Measurements from ENCODE around the gene TFF3. TPM values are rescaled to one million over a fixed set of nuclear protein-coding genes. Genes with fewer than 3 reads are reported as not detected.

Gene TFF3
- total and polyA plus RNA-seq, 2 experiments from 2014 or later = 84.4 to 589 TPM

DNA sequence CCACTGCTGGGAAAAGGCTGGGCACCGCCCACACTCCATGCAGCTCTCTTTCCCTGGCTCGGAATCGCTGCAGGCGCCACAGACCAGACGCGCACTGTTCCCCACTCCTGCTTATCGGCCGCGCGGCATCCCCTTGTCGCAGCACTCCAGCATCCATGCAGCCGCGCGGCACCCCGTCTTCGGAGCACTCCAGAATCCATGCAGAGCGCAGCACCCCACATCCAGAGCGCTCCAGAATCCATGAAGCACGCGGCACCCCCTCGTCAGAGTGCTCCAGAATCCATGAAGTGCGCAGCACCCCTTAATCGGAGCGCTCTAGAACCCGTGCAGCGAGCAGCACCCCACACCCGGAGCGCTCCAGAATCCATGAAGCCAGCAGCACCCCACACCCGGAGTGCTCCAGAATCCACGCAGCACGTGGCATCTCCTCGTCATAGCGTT, 9.5 kb downstream of the TFF3 start:
- no peaks in the 10 kb centered on the region for H3K36me3 ChIP-seq (replicated peaks; ENCODE audit: insufficient read depth, low read depth)
- H3K4me3 ChIP-seq = no peak overlapping the region
- H3K9me2 ChIP-seq (replicated peaks; ENCODE audit: insufficient read depth) = no peaks in the 10 kb centered on the region
- H3K4me1 ChIP-seq (ENCODE audit: insufficient read depth) = peaks cover 11% of the 10 kb centered on the region
- H3K79me2 ChIP-seq = no peaks in the 10 kb centered on the region
- no peak for DNase-seq (ENCODE audit: low spot score)
- H3K9me3 ChIP-seq (ENCODE audit: low read depth) = no peaks in the 10 kb centered on the region
- no peak overlapping the region for H3K27ac ChIP-seq
- H4K20me1 ChIP-seq (ENCODE audit: insufficient read depth, poor library complexity, severe bottlenecking) = no peaks in the 10 kb centered on the region
- 95% methylated on average over 33 of the region's 33 CpGs for WGBS (ENCODE audit: low lambda C conversion rate, missing lambda C conversion rate)
- TF ChIP-seq EZH2phosphoT487 (IDR thresholded peaks at IDR 0.05; ENCODE audit: low read depth, severe bottlenecking, unreplicated experiment) (no peak), EZH2 (IDR thresholded peaks at IDR 0.05; ENCODE audit: borderline replicate concordance) (no peak)
- TF ChIP-seq, protein P1, sequence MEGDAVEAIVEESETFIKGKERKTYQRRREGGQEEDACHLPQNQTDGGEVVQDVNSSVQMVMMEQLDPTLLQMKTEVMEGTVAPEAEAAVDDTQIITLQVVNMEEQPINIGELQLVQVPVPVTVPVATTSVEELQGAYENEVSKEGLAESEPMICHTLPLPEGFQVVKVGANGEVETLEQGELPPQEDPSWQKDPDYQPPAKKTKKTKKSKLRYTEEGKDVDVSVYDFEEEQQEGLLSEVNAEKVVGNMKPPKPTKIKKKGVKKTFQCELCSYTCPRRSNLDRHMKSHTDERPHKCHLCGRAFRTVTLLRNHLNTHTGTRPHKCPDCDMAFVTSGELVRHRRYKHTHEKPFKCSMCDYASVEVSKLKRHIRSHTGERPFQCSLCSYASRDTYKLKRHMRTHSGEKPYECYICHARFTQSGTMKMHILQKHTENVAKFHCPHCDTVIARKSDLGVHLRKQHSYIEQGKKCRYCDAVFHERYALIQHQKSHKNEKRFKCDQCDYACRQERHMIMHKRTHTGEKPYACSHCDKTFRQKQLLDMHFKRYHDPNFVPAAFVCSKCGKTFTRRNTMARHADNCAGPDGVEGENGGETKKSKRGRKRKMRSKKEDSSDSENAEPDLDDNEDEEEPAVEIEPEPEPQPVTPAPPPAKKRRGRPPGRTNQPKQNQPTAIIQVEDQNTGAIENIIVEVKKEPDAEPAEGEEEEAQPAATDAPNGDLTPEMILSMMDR (IDR thresholded peaks at IDR 0.05; ENCODE audit: poor library complexity) = no peak
- H3K4me2 ChIP-seq = no peak overlapping the region
- H2AFZ ChIP-seq = no peak overlapping the region
- no peaks in the 10 kb centered on the region for H3K27me3 ChIP-seq

DNA sequence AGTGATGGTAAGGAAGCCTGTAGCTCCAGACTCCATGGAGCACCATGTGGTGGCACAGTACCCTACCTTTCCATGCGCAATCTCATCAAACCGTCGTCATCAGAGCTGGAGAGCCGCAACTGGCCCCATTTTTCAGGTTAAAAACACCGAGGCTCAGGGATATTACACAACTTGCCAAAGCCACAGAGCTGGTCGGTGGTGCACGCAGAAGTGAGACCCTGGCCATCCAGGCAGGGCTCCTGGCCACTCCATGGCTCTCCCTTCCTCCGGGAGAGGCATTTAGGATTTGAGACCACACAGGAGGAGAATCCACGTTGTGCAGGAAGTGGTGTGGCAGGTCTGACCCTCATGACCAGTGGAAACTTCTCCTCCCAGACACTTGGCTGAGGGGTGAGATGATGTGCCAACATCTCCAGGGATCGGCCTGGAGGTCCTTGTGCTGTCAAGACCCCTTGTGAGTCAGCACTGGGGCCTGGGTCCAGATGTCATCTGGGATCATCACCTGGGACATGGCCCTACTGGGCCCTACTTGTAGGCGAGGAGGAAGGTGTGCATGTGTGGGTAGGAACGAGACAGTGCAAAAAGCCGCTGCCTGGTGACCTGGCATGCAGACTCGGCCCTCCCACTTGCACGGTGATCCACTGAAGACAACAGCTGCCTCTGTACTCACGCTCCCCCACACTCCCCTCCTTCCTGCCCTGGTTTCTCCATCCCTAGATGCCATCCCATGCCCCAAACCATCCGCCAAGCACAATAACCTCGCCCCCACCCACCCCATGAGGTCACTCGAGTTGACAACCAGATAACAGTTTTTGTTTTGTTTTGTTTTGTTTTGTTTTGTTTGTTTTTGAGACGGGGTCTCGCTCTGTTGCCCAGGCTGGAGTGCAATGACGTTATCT, 10.4 kb downstream of the TFF3 start:
- no peaks in the 10 kb centered on the region for H3K27me3 ChIP-seq
- H3K9me3 ChIP-seq (ENCODE audit: low read depth) = no peaks in the 10 kb centered on the region
- TF ChIP-seq EZH2 (IDR thresholded peaks at IDR 0.05; ENCODE audit: borderline replicate concordance) (no peak), EZH2phosphoT487 (IDR thresholded peaks at IDR 0.05; ENCODE audit: low read depth, severe bottlenecking, unreplicated experiment) (no peak)
- TF ChIP-seq, protein P1 (IDR thresholded peaks at IDR 0.05; ENCODE audit: poor library complexity) = no peak
- no peaks in the 10 kb centered on the region for H4K20me1 ChIP-seq (ENCODE audit: insufficient read depth, poor library complexity, severe bottlenecking)
- DNase-seq (ENCODE audit: low spot score) = no peak
- 91% methylated on average over 22 of the region's 22 CpGs for WGBS (ENCODE audit: low lambda C conversion rate, missing lambda C conversion rate)
- no peak overlapping the region for H2AFZ ChIP-seq
- no peaks in the 10 kb centered on the region for H3K36me3 ChIP-seq (replicated peaks; ENCODE audit: insufficient read depth, low read depth)
- no peaks in the 10 kb centered on the region for H3K79me2 ChIP-seq
- no peak overlapping the region for H3K4me2 ChIP-seq
- H3K4me1 ChIP-seq (ENCODE audit: insufficient read depth) = peaks cover 8% of the 10 kb centered on the region
- no peak overlapping the region for H3K4me3 ChIP-seq
- H3K27ac ChIP-seq = no peak overlapping the region
- no peaks in the 10 kb centered on the region for H3K9me2 ChIP-seq (replicated peaks; ENCODE audit: insufficient read depth)

DNA sequence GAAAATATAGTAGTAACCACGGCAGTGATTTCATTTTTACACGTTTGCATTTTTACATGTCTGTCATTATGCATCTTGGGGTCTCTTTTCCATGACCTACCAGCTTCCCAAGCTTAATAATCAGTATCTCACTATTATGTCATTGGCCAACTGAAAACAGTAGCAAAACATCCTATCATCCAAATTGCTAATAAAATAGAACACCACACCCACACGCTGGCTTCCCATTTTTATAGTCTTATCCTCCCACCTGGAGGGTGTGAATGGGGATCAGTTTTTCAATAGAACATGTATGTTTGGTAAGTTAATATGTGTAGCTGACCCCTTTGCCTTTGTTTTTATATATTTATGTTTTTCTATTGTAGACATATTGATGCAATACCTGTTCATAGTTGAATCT, 11.8 kb downstream of the TFF3 start:
- no peaks in the 10 kb centered on the region for H3K9me3 ChIP-seq (ENCODE audit: low read depth)
- H3K4me1 ChIP-seq (ENCODE audit: insufficient read depth) = peaks cover 3% of the 10 kb centered on the region
- H3K27ac ChIP-seq = no peak overlapping the region
- H3K4me2 ChIP-seq = no peak overlapping the region
- no peaks in the 10 kb centered on the region for H3K36me3 ChIP-seq (replicated peaks; ENCODE audit: insufficient read depth, low read depth)
- H4K20me1 ChIP-seq (ENCODE audit: insufficient read depth, poor library complexity, severe bottlenecking) = no peaks in the 10 kb centered on the region
- no peak for DNase-seq (ENCODE audit: low spot score)
- no peak for TF ChIP-seq EZH2phosphoT487 (IDR thresholded peaks at IDR 0.05; ENCODE audit: low read depth, severe bottlenecking, unreplicated experiment)
- TF ChIP-seq EZH2 (IDR thresholded peaks at IDR 0.05; ENCODE audit: borderline replicate concordance) = no peak
- TF ChIP-seq, protein P1 (IDR thresholded peaks at IDR 0.05; ENCODE audit: poor library complexity) = no peak
- 90% methylated on average over 3 of the region's 3 CpGs for WGBS (ENCODE audit: low lambda C conversion rate, missing lambda C conversion rate)
- H3K27me3 ChIP-seq = no peaks in the 10 kb centered on the region
- H2AFZ ChIP-seq = no peak overlapping the region
- no peaks in the 10 kb centered on the region for H3K79me2 ChIP-seq
- H3K4me3 ChIP-seq = no peak overlapping the region
- no peaks in the 10 kb centered on the region for H3K9me2 ChIP-seq (replicated peaks; ENCODE audit: insufficient read depth)
